NB4 (cell line): ENCODE data around the gene C2CD4D.

Source experiments
- CTCF ChIP-seq: IDR thresholded peaks from one replicate; pipeline ENCODE4 v1.5.1; 2012; ENCODE audit warnings: low read depth, low read length
- MAX ChIP-seq: IDR thresholded peaks from 2 replicates; pipeline ENCODE4 v1.6.1; 2011; ENCODE audit warnings: low read depth, low read length
- MYC ChIP-seq: IDR thresholded peaks from 2 replicates; pipeline ENCODE4 v1.6.1; 2011; ENCODE audit warnings: low read depth, low read length
- POLR2A ChIP-seq: IDR thresholded peaks from 2 replicates; pipeline ENCODE4 v1.6.1; 2011; ENCODE audit warnings: mild to moderate bottlenecking; ENCODE audit not compliant: insufficient read length; ENCODE audit errors: extremely low read depth

GRCh38 chr1:151847867-151848596 is 8.4 kb upstream of the C2CD4D start:
- TF ChIP-seq CTCF: no peak
- TF ChIP-seq MAX: no peak
- no peak for TF ChIP-seq MYC
- TF ChIP-seq POLR2A: no peak
